GM21528 (cell line): ENCODE results near the gene MIA.
"Not testable (repeated sequence)": the region's sequence is repeated elsewhere in the genome, so short reads cannot be mapped to it uniquely, and the experiment has no call there.

Experiments used
- ATAC-seq: cut with Tn5 transposase; IDR thresholded peaks from one replicate; pipeline ENCODE4 v1.9.1; 2021; ENCODE audit warnings: mild to moderate bottlenecking, moderate library complexity; ENCODE audit not compliant: unreplicated experiment, low FRiP score

The MIA gene

DNA sequence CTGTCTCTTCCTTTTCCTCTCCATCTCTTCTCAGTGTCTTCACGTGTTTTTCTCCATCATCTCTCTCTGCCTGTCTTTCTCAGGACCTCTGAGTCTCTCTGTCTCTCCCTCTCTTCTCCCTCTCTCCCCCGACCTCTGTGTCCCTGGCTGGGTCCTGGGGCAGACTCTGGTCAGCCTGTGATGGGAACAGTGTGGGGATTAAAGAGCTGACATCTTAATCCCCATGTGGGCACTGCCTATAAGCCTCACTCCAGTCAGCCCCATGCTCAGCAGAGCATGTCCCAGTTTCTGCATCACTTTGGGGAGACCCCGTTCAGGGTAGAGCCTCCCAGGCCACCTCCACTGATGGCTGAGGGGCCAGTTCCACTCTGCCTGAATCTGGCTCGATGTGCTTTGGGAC lies 39.9 kb downstream of the MIA start:
- no peak for ATAC-seq

DNA sequence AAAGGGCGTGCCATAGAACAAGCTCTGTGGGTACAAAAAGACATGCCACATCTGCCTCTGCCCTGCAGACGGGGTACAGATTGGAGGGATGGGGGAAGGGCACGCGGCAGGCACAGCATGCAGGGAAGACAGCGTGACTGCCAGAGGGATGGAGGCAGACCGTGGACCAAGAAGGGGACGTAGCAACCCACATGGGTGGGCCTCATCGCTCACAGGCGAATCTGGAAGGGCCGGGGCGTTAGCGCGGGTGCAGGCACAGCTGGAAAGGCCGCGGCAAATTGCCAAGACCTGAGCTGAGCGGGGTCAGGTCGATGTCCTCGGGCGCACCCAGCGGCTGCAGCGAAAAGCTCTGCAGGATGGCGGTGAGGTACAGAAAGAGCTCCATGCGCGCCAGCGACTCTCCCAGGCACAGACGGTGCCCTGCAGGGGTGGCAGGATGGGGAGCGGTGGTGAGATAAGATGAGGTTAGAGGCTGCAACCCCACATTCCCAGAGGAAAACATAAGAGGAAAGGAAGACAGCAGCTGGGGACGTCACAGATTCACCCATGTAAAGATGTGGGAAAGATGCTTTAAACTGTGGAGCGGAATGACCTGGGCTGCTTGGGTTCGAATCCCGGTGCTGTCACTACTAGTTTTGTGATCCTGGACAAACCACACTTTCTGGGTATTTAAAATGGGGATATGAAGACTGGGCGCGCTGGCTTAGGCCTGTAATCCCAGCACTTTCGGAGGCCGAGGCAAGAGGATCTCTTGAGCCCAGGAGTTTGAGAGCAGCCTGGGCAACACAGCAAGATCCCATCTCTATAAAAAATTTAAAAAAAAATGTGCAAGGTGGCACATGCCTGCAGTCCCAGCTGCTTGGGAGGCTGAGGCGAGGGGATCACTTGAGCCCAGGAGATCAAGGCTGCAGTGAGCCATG lies 43.4 kb downstream of the MIA start:
- not testable (repeated sequence) for ATAC-seq

DNA sequence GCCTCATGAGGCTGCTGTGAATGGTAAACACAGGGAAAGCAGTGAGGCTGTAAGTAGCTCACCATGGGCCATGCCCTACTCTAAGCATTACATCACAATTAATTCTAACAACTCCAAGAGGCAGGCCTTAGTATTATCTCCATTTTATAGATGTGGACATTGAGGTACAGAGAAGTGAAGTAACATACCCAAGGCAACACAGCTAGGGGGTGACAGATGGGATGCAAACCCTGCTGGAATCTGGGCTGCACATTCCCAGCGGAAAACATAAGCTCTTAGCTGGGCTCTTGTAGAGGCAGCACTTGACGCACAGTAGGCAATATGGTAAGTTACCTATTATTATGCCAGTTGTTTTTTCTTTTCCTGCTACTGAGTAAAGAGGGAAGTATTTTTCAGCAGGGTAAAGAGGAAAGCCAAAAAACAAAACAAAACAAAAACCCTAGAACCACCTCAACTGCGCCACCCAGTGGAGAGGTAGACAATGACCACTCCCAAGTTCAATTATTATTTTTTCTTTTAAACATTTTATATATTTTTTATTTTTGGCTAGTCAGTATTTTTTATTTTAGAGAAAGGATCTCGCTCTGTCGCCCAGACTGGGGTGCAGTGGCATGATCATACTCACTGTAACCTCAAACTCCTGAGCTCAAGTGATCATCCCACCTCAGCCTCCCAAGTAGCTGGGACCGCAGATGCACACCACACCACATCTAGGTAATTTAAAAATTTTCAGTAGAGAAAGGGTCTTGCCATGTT lies 44.3 kb downstream of the MIA start:
- ATAC-seq = not testable (repeated sequence)

DNA sequence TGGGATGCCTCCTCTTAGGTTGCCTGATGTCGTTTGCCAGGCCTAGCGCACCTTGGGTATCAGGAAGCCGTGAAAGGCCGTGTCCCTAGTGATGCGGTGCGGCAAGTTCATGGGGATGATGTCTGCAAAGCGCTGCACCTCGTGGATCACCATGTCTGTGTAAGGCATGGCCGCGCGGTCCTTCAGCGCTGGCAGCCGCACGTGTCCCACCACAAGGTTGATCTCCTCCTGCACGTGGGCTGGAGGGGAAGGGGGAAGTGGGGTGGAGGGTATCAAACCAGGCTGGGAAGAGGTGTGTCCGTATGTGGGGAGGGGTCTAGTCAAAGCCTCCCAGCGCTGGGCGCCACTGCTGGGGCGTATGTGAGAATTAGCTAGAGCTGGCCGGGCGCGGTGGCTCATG lies 46.8 kb downstream of the MIA start:
- ATAC-seq = no peak

DNA sequence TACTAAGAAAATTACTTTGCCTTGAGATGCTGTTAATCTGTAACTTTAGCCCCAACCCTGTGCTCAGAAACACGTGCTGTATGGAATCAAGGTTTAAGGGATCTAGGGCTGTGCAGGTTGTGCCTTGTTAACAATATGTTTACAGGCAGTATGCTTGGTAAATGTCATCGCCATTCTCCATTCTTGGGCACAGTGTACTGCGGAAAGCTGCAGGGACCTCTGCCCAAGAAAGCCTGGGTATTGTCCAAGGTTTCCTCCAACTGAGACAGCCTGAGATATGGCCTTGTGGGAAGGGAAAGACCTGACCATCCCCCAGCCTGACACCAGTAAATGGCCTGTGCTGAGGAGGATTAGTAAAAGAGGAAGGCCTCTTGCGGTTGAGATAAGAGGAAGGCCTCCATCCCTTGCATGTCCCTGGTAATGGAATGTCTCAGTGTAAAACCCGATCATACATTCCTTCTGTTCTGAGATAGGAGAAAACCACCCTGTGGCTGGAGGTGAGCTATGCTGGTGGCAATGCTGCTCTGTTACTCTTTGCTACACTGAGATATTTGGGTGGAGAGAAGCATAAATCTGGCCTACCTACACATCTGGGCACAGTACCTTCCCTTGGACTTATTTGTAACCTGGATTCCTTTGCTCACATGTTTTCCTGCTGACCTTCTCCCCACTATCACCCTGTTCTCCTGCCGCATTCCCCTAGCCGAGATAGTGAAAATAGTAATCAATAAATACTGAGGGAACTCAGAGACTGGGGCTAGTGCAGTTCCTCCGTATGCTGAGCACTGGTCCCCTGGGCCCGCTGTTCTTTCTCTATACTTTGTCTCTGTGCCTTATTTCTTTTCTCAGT lies 47.6 kb downstream of the MIA start:
- ATAC-seq = not testable (repeated sequence)

DNA sequence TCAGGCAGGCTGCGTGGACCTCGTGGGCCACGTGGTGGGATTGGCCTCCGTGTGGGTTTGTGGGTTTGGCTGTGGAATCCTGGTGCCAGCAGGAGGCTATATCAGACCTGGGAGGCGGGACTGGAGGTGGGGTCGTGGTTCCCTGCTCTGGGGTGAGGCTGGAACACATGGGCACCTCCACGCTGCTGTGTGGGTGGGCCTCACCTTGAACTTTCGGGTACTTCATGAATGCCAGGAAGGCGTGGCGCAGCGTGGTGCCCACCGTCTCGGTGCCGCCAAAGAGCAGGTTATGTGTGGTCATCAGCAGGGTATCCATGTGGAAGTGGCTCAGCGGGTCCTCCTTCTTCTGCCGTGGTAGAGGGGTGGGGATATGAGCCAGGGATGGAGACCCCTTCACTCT lies 49.6 kb downstream of the MIA start:
- ATAC-seq = not testable (repeated sequence)

DNA sequence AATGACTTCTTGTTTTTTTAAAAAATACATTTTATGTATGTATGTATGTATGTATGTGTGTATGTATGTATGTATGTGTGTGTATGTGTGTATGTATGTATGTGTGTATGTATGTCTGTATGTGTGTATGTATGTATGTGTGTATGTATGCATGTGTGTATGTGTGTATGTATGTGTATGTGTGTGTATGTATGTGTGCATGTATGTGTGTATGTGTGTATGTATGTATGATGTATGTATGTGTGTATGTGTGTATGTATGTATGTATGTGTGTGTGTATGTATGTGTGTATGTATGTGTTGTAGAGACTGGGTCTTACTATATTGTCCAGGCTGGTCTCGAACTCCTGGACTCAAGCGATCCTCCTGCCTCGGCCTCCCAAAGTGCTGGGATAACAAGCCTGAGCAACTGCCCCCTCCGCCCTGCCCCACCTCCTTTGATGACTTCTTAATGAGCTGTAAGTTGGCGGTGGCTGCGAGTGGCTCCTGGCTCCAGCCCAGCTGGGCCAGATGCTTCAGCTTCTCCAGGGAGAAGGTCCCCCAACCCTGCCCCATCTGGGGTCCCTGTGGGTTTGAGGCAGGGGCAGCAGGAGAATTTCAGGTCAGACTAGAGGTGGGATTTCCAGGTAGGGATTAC lies 50.3 kb downstream of the MIA start:
- not testable (repeated sequence) for ATAC-seq

DNA sequence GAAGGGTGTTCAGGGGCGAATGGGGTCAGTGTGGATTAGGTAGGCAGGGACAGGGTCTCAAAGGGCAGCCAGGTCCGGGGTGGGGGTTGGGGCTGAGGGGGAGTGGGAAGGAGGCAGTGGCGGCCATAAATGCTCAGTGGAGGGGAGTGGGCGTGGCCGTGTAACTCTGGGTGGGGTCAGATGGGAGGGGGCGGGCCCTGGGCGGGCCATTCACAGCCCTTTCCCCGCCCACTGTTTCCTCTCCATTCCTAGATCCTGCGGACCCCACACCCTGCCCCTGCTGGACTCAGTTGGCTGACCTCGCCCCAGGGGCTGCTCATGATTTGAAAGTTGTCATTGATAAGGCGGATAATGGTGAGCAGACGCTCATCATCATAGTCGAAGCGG lies 51.0 kb downstream of the MIA start:
- ATAC-seq = not testable (repeated sequence)

DNA sequence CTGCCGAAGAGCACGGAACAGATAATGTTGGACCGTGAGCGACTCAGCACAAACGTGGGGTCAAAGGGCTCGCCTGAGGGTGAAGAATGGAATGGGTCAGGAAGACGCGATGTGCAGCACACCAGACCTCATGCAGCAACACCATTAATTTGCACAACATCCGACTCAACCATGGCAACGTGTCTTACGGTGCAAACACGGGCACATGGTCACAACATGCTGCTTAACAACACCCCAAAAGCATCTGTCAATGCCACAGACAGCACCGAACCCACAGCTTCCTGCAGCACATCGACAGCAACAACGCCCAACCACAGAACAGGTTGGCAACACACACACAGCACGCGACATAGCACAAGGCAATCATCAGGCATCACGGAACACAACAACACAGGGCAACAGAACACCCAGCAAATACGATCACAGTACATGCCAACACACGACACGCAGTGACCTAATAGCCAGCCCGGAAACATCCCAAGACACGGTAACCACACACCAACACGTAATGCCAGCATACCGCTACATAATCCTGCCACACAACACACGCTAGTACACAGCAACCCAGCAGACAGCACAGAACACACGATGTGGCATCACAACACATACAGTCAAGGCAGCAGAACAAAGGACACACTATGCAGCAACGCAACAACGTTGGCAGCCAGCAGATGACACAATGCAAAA lies 51.5 kb downstream of the MIA start:
- ATAC-seq = not testable (repeated sequence)
